Tibial nerve (tissue), 4 donors: Measurements from ENCODE around the gene PIR. TPM values are rescaled to one million over a fixed set of nuclear protein-coding genes. Genes with fewer than 3 reads are reported as not detected.

Source experiments
- DNase-seq, 2 donors: peaks; one replicate each; pipeline ENCODE4 v3.0.0-alpha.2; 2019; ENCODE audit warnings: low spot score in 2 of 2
- H3K27ac ChIP-seq, 4 donors: fragments of 200-600 bp; sonication (generic) in 3 of 4; one replicate each; pipeline ENCODE4 v1.5.1; 2017 to 2019; ENCODE audit warnings: mild to moderate bottlenecking in 1 of 4
- H3K27me3 ChIP-seq, 2 donors: fragments of 200-600 bp; sonication (generic) in 1 of 2; one replicate each; pipeline versions ENCODE4 v1.5.1 to v1.6.0; 2017 to 2019
- H3K36me3 ChIP-seq, 3 donors: fragments of 200-600 bp; sonication (generic); one replicate each; pipeline ENCODE4 v1.5.1; 2018 to 2019
- H3K4me1 ChIP-seq, 4 donors: fragments of 200-600 bp; sonication (generic) in 3 of 4; one replicate each; pipeline ENCODE4 v1.5.1; 2017 to 2019
- H3K4me3 ChIP-seq, 4 donors: fragments of 200-600 bp; sonication (generic) in 3 of 4; one replicate each; pipeline ENCODE4 v1.5.1; 2017 to 2019; ENCODE audit warnings: mild to moderate bottlenecking in 1 of 4, moderate library complexity in 1 of 4
- H3K9me3 ChIP-seq, 4 donors: fragments of 200-600 bp; sonication (generic) in 3 of 4; one replicate each; pipeline ENCODE4 v1.5.1; 2017 to 2019
- CTCF ChIP-seq, 5 experiments: fragments of 200-600 bp in 3 of 5; fragments of 450-650 bp in 2 of 5; sonication (generic) in 3 of 5; IDR thresholded peaks; one replicate each; pipeline ENCODE4 v1.5.1; 2016 to 2019; ENCODE audit warnings: antibody characterized with exemption in 5 of 5, mild to moderate bottlenecking in 3 of 5, moderate library complexity in 2 of 5
- EP300 ChIP-seq, 2 donors: sonication (generic); formaldehyde crosslinking; IDR thresholded peaks; one replicate each; pipeline ENCODE4 v1.6.1; 2017; ENCODE audit warnings: antibody characterized with exemption in 2 of 2, mild to moderate bottlenecking in 1 of 2
- POLR2A ChIP-seq, 2 donors: fragments of 450-650 bp; IDR thresholded peaks; one replicate each; pipeline ENCODE4 v1.6.1; 2017; ENCODE audit warnings: antibody characterized with exemption in 2 of 2, mild to moderate bottlenecking in 2 of 2, moderate library complexity in 2 of 2
- WGBS, 2 donors: methylation state at CpG; one replicate each; pipeline ENCODE4 v1.1.5; 2018; 5-methylcytosine and 5-hydroxymethylcytosine counted together
- total RNA-seq, 4 donors: library from RNA; depleted of rRNA; stranded (reverse); fragments of >200 nt; gene quantifications; one replicate each; pipeline ENCODE4 v1.1.0, GENCODE V29; 2016

The PIR gene
- total RNA-seq, 4 donors from 2014 or later = 10.6 to 27.6 (median 23.4) TPM

GRCh38 chrX:15468036-15468435, 25.1 kb downstream of the PIR start:
- Histone ChIP-seq H3K9me3 (no peaks in the 10 kb centered on the region), H3K27me3 (no peaks in the 10 kb centered on the region), H3K4me3 (no peak overlapping the region), H3K36me3 (no peaks in the 10 kb centered on the region), H3K27ac (peak overlapping the region in 1 of 4 donors; percentile 52), H3K4me1 (peaks cover 0 to 5% (median 0%) of the 10 kb centered on the region in 4 donors)
- peak in 4 of 5 experiments; percentile 16 to 69 (median 46) for TF ChIP-seq CTCF (IDR thresholded peaks at IDR 0.05)
- no peak for TF ChIP-seq EP300 (IDR thresholded peaks at IDR 0.05)
- DNase-seq = peak in 1 of 2 donors; percentile 58
- WGBS, 2 donors = 6 to 15% methylated on average over 4 of the region's 4 CpGs

GRCh38 chrX:15465896-15466651, 27.1 kb downstream of the PIR start:
- Histone ChIP-seq H3K27ac (peak overlapping the region in 2 of 4 donors; percentile 37 to 62), H3K4me3 (no peak overlapping the region), H3K4me1 (peaks cover 0 to under 1% (median 0%) of the 10 kb centered on the region in 4 donors), H3K36me3 (no peaks in the 10 kb centered on the region), H3K9me3 (no peaks in the 10 kb centered on the region), H3K27me3 (no peaks in the 10 kb centered on the region)
- no peak for DNase-seq
- TF ChIP-seq EP300 (IDR thresholded peaks at IDR 0.05) (no peak), POLR2A (IDR thresholded peaks at IDR 0.05) (no peak), CTCF (IDR thresholded peaks at IDR 0.05) (no peak)
- WGBS, 2 donors = 61 to 84% methylated on average over 9 of the region's 9 CpGs

GRCh38 chrX:15465347-15465746, 27.8 kb downstream of the PIR start:
- Histone ChIP-seq H3K36me3 (no peaks in the 10 kb centered on the region), H3K27ac (peak overlapping the region in 2 of 4 donors; percentile 37 to 62), H3K9me3 (no peaks in the 10 kb centered on the region), H3K4me1 (no peaks in the 10 kb centered on the region), H3K27me3 (no peaks in the 10 kb centered on the region), H3K4me3 (no peak overlapping the region)
- WGBS, 2 donors = 44 to 54% methylated on average over 4 of the region's 4 CpGs
- DNase-seq = peak; percentile 13 to 41
- TF ChIP-seq POLR2A (IDR thresholded peaks at IDR 0.05) = no peak
- no peak for TF ChIP-seq CTCF (IDR thresholded peaks at IDR 0.05)
- peak in 1 of 2 donors; percentile 35 for TF ChIP-seq EP300 (IDR thresholded peaks at IDR 0.05)

- Histone ChIP-seq H3K27me3 (no peaks in the 10 kb centered on the region), H3K36me3 (no peaks in the 10 kb centered on the region), H3K27ac (peak overlapping the region in 1 of 4 donors; percentile 24), H3K4me3 (no peak overlapping the region), H3K4me1 (no peaks in the 10 kb centered on the region), H3K9me3 (no peaks in the 10 kb centered on the region)
- no peak for DNase-seq
- TF ChIP-seq EP300 (IDR thresholded peaks at IDR 0.05) (no peak), POLR2A (IDR thresholded peaks at IDR 0.05) (no peak), CTCF (IDR thresholded peaks at IDR 0.05) (no peak)
Measured at GRCh38 chrX:15464704-15465103, 28.4 kb downstream of the PIR start.

- peak in 1 of 2 donors; percentile 12 for DNase-seq
- peaks cover 0 to 5% of the 10 kb centered on the region in 2 donors for H3K27me3 ChIP-seq
- H3K36me3 ChIP-seq = peaks cover 0 to 14% (median 0%) of the 10 kb centered on the region in 3 donors
- H3K4me3 ChIP-seq = no peak overlapping the region
- no peaks in the 10 kb centered on the region for H3K9me3 ChIP-seq
- no peak overlapping the region for H3K27ac ChIP-seq
- 84 to 91% methylated on average over 1 of the region's 1 CpG for WGBS, 2 donors
- no peaks in the 10 kb centered on the region for H3K4me1 ChIP-seq
- TF ChIP-seq POLR2A (IDR thresholded peaks at IDR 0.05) (no peak), EP300 (IDR thresholded peaks at IDR 0.05) (no peak), CTCF (IDR thresholded peaks at IDR 0.05) (no peak)
Measured at GRCh38 chrX:15451913-15452312, 41.2 kb downstream of the PIR start.
